Right kidney (tissue), 1 donor: Measurements from ENCODE around the gene SLFN12.
"Not testable (repeated sequence)": the region's sequence is repeated elsewhere in the genome, so short reads cannot be mapped to it uniquely, and the experiment has no call there.

Source experiments
- DNase-seq: peaks from one replicate; pipeline ENCODE4 v3.0.0-alpha.2; 2016

The SLFN12 gene

DNA sequence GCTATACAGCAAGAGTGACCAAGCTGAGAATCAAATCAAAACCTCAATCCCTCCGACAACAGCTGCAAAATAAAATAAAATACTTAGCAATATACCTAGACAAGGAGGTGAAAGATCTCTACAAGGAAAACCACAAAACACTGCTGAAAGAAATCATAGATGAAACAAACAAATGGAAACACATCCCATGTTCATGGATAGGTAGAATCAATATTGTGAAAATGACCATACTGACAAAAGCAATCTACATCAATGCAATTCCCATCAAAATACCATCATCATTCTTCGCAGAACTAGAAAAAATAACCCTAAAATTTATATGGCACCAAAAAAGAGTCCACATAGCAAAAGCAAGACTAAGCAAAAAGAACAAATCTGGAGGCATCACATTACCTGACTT is 17.6 kb downstream of the SLFN12 start:
- DNase-seq, result not testable (repeated sequence)

DNA sequence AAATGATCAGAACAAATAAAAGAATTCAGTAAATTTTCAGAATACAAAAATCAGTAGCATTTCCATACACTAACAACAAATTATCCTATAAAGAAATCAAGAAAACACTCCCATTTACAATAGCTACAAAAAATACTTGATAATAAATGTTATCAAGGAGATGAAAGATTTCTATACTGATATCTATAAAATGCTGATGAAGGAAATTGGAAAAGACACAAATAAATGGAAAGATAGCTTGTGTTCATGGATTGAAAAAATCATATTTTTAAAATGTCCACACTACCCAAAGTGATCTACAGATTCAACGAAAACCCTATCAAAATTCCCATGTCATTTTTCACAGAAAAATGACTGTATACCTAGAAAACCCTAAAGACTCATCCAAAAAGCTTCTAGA is 18.1 kb downstream of the SLFN12 start:
- no peak for DNase-seq

- no peak for DNase-seq
Measured at GRCh38 chr17:35407531-35407930, 24.8 kb downstream of the SLFN12 start.

GRCh38 chr17:35406568-35406967 is 25.7 kb downstream of the SLFN12 start:
- DNase-seq, result no peak

DNA sequence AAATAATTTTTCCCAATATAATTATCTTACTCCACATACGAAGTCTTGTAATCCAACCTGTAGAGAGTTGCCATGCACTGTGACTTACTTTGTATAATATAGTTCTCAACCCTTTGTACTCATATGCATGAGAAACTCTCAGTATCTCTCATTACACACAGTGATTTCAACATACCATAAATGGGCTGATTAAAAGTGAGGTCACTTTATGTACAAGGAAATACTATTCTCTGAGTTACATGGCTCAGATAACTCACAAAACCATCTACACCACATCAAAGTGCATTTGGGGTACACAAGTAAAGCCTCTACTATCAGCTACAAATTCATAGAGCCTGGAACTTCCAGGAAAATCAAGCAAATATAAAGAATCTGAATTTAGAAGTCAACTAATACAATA is 27.9 kb downstream of the SLFN12 start:
- no peak for DNase-seq

DNA sequence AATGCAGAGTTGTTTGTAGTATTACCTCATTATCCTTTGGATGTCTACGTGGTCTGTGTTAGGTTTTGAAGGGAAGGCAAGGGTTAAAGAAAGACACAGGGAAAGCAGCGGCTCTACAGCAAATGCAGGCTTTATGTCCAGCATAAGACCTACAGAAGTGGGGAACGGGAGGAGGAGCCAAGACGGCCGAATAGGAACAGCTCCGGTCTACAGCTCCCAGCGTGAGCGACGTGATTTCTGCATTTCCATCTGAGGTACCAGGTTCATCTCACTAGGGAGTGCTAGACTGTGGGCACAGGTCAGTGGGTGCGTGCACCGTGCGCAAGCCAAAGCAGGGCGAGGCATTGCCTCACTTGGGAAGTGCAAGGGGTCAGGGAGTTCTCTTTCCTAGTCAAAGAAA is 38.5 kb downstream of the SLFN12 start:
- DNase-seq, result not testable (repeated sequence)

- no peak for DNase-seq
Measured at GRCh38 chr17:35390663-35391062, 41.6 kb downstream of the SLFN12 start.

DNA sequence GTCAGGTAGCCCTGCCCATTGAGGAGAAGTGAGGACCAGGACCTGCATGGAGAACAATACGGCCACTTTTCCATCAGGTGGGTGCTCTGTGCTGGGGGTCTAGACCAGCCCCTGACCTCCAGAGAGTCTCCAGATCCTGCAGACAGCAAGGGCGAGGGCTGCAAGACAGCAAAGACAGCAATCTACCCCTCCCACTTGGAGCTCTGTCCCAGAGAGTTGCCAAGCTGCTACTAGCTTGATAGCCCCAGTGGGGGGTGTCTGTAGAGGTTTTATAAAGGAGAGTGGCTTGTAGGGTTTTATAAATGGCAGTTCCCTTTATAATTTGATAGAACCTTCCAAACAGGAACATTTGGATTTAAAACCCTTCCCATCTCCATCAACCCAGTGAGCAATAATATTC is 42.1 kb downstream of the SLFN12 start:
- no peak for DNase-seq

DNA sequence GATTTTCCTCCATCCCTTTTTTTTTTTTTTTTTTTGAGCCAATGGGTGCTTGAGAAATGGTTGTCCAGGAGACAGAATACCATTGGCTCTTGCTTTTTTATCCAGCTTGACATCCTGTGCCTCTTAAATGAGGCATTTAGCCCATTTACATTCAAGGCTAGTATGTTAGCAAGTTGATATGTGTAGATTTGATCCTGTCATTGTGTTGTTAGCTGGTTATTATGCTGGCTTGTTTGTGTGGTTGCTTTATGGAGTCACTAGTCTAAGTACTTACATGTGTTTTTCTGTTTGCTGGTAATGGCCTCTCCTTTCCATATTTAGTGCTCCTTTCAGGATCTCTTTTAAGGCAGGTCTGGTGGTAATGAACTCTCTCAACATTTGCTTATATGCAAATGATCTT is 44.8 kb downstream of the SLFN12 start:
- DNase-seq, result no peak

GRCh38 chr17:35377706-35378105 is 54.6 kb downstream of the SLFN12 start:
- no peak for DNase-seq

DNA sequence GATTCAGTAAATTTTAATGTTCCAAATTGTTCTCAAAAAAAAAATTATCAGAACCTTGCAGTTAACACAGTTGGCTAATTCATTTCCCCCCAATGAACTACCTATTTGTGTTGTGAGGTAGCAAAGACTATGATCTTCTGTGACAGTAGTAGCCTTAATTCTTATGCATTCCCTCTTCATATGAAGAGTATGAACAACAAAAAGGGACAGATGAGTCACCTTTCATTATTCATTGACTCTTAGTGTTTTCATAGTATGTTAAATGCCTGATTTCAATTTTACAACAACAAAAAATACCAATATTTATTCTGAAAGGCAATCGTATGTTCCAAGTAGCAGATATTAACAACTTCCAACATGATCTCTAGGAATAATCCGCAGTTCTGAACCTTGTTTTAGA is 55.2 kb downstream of the SLFN12 start:
- DNase-seq, result no peak

GRCh38 chr17:35376245-35376644 is 56.1 kb downstream of the SLFN12 start:
- DNase-seq, result no peak

DNA sequence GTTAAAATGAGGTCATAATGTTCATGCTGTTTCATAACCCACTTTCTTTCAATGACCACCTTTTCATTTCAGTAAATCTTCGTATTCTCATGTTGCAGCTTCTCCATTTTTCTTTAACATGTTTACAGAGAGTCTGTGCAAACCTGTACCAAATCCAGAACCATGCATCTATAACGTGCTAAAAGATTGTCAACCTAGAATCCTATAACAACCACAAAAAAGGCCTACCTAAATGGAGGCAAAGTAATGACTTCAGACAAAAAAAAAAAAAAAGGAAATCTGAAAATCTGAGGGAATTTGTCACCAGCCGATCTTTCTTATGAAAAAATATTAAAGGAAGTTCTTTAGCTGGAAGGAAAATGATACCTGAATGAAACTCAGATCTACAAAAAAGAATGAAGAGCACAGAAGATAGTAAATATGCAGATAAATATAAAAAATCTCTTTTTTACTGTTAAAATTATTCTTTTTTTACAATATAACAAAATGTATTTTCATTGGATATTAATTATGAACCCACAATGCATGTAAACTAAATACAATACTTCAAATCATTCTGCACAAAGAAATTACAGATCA is 57.4 kb downstream of the SLFN12 start:
- no peak for DNase-seq

DNA sequence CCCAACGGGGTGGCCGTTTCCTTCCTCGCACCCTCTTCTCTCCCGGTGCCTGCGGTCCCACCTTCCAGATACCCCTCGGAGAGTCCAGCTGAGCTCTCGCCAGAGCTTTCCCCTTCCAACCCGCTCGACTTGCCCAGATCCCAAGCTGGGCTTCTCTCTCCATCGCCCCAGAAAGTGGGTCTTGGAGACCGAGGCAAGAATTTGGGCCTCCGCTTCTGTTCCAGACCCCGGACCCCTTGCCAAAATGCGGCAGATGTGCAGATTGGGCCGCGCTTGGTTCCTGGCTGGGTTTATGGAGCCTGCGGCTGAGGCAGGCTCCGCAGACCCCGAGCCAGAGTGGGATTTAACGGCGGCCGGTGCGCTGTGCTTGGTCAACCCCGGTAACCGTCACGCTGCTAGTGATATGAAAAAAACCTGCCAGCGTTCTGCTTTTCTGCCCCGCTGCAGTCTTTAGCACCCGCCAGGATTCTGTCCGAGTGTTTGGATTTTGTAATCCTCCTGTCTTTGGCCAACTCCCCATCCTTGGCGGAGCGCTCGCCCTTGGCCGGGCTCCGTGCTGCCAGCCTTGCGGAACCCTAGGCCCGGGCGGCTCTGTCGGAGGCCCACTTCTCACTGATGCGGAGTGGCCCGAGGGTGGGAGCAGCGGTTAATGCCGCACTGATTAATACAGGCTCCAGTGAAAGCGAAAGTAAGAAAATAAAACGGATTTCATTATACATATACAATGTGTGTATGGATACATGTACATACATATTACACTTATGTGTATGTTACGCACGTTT is 58.1 kb downstream of the SLFN12 start:
- peak; percentile 79 for DNase-seq

DNA sequence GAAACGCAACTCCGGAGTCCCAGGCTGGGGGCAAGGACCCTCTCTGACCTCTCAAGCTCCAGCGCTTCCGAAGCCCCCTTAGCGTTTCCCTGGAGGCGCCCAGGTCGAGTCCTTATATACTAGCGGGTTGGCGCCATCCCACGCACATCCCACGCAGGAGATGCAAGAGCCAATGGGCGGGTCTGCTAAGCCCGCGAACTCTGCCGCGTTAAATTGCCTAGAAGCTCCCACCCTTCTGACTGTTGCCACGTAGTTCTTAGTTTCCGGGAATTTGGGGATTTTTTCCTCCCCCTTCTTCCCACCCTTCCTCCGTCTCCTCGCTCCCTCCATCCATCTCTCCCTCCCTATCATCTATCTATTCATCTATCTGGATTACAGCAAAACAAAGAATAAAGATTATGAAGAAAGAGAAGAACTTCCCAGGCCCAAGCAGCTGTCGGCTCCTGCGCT is 58.7 kb downstream of the SLFN12 start, which contains the start of gene SLFN11:
SLFN11 (minus strand) TSS at position 88 of the 450 bp plus-strand sequence. CDS start 9,814 bp downstream, outside the sequence.
- no peak for DNase-seq

DNA sequence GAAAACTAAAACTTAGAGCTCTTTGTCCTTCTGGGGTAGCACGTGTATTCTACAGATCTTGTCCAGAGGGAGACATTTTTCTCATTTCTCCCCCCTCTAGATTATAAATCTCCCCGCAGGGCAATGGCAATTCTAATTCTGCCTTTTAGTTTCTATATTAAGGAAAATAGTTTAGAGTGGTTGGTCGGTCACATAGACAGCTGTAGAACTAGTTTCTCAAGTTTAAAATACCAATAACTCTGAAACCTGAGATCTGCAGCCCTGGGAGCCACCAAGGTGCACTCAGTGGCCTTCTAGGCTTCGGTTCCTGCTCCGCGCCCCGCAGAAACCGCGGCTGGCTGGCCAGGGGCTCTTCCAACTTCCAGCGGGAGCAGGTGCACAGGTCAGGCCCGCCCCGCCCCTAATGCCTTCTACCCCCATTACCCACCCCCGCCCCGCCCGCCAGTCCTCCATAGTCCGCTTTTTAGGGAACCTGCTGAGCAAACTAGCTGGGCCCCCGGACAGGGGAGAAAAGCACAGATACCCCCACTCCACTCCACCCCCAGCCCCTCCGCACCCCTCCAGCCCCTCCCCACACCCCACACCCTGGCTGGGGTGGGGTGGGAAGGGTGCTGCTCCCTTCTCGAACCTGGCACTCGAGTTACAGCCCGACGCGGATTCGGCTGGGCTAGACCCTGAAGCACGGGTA is 59.3 kb downstream of the SLFN12 start:
- peak; percentile 17 for DNase-seq

DNA sequence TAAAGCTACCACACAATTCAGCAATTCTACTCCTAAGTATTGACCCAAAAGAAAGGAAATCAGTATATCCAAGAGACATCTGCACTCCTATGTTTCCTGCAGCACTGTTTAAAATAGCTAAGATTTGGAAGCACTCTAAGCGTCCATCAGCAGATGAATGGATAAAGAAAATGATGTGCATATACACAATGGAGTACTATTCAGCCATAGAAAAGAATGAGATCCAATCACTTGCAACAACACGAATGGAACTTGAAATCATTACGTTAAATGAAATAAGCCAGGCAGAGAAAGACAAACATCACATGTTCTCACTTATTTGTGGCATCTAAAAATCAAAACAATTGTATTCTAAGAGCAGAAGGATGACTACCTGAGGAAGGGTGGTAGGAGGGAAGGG is 60.4 kb downstream of the SLFN12 start:
- no peak for DNase-seq

GRCh38 chr17:35368081-35368830 is 64.0 kb downstream of the SLFN12 start:
- DNase-seq, result no peak

- DNase-seq, result no peak
Measured at GRCh38 chr17:35361027-35361426, 71.3 kb downstream of the SLFN12 start.
